ENCODE results near the gene GNB2. TPM values are rescaled to one million over a fixed set of nuclear protein-coding genes. Genes with fewer than 3 reads are reported as not detected.

GNB2 gene
- total and polyA plus RNA-seq, 10 donors: 104 to 342 (median 242) TPM

DNA sequence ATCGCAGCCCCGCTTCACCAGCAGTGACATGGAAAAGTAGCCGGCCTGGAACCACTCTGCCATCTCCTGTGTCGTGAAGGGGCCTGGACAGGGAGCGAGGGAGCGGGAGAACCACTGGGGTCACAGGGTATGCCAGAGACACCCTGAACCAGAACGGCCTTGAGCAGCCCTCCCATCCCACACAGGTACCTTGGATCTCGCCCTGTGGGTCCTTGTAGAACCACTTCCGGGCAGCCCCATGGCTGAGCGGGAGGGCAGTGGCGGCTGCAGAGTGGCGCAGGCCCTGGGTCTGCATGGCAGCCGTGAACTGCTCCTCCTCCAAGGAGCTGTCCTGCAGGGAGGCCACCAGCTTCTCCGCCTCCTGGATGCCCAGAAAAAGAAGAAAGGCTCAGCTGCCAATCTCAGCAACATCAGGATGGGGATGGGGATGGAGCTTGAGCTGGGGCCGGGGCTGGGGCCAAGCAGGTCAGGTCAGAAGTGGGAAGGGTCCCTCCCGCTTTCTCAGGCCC lies 11.0 kb downstream of the GNB2 start:
- no peak overlapping the region for H3K27ac ChIP-seq
- H3K4me1 ChIP-seq: peaks cover 6 to 40% (median 20%) of the 10 kb centered on the region in 6 donors
- intact Hi-C loops (cut with DNase I; ENCODE audit: low total_unique reads): no loop called here
- no peak overlapping the region for H3K4me3 ChIP-seq
- no peak for DNase-seq
- no peaks in the 10 kb centered on the region for H3K9me3 ChIP-seq
- TF ChIP-seq POLR2A (IDR thresholded peaks at IDR 0.05) (no peak), POLR2AphosphoS5 (IDR thresholded peaks at IDR 0.05) (peak in 1 of 3 donors; percentile 1)
- WGBS, 5 donors: 93 to 96% (median 94%) methylated on average over 9 to 16 of the region's 16 CpGs
- H3K36me3 ChIP-seq: peaks cover 0 to 100% (median 93%) of the 10 kb centered on the region in 6 donors
- no peaks in the 10 kb centered on the region for H3K27me3 ChIP-seq (replicated peaks in 1 of 7)

GRCh38 chr7:100685049-100685605 lies 11.6 kb downstream of the GNB2 start:
- DNase-seq: no peak
- Histone ChIP-seq H3K4me1 (peaks cover 8 to 40% (median 21%) of the 10 kb centered on the region in 6 donors), H3K9me3 (no peaks in the 10 kb centered on the region), H3K36me3 (peaks cover 0 to 99% (median 89%) of the 10 kb centered on the region in 6 donors), H3K4me3 (no peak overlapping the region), H3K27ac (no peak overlapping the region), H3K27me3 (replicated peaks in 1 of 7) (no peaks in the 10 kb centered on the region)
- TF ChIP-seq POLR2AphosphoS5 (IDR thresholded peaks at IDR 0.05): peak in 1 of 3 donors; percentile 3
- no peak for TF ChIP-seq POLR2A (IDR thresholded peaks at IDR 0.05)
- intact Hi-C loops (cut with DNase I; ENCODE audit: low total_unique reads): no loop called here
- 88 to 96% (median 91%) methylated on average over 18 of the region's 18 CpGs for WGBS, 5 donors

GRCh38 chr7:100685631-100686145 lies 12.1 kb downstream of the GNB2 start:
- DNase-seq: no peak
- intact Hi-C loops (cut with DNase I; ENCODE audit: low total_unique reads): no loop called here
- Histone ChIP-seq H3K27me3 (replicated peaks in 1 of 7) (no peaks in the 10 kb centered on the region), H3K36me3 (peaks cover 0 to 95% (median 84%) of the 10 kb centered on the region in 6 donors), H3K4me1 (peaks cover 10 to 40% (median 22%) of the 10 kb centered on the region in 6 donors), H3K4me3 (no peak overlapping the region), H3K27ac (no peak overlapping the region), H3K9me3 (no peaks in the 10 kb centered on the region)
- WGBS, 5 donors: 87 to 95% (median 94%) methylated on average over 16 to 17 of the region's 17 CpGs
- no peak for TF ChIP-seq CTCF (IDR thresholded peaks at IDR 0.05 in 8 of 11, conservative IDR thresholded peaks at IDR 0.05 in 3 of 11)
- peak in 1 of 3 donors; percentile 36 for TF ChIP-seq POLR2AphosphoS5 (IDR thresholded peaks at IDR 0.05)
- TF ChIP-seq POLR2A (IDR thresholded peaks at IDR 0.05): no peak

DNA sequence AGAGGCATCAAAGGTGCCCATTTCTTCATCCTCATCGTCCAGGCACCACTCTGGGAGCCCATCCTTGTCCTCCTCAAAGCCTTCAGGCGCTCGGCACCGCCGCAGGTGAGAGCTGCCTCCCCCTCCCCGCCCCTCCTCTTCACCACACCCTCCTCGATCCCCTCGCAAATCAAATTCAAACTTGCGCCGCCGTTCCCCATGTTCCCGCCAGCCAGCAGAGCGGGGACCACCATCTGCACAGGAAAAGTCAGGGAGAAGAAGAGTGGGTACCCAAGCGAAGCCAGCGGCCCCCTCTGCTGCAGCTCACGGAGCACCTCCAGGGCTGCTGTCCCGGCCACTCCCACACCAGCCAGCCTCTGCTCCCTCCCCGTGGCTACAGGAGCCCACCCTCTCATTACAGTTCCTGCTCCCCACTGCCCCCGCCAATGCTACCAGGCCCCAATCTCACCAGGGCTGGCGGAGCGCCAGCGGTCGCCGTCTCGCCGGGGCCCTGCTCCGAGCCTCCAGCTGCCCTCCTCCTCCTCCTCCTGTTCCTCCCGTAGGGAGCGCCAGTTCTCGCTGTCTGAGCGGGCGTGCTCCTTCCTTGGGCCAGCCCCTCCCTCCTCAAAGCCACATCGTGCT lies 12.8 kb downstream of the GNB2 start:
- intact Hi-C loops (cut with DNase I; ENCODE audit: low total_unique reads): no loop called here
- no peak for DNase-seq

More for the DNA sequence above, 12.8 kb downstream of the GNB2 start:
- H3K27ac ChIP-seq: no peak overlapping the region
- TF ChIP-seq POLR2A (IDR thresholded peaks at IDR 0.05): no peak
- TF ChIP-seq CTCF (IDR thresholded peaks at IDR 0.05 in 8 of 11, conservative IDR thresholded peaks at IDR 0.05 in 3 of 11): no peak
- peak in 2 of 3 donors; percentile 17 to 39 for TF ChIP-seq POLR2AphosphoS5 (IDR thresholded peaks at IDR 0.05)
- 85 to 90% (median 89%) methylated on average over 32 to 33 of the region's 33 CpGs for WGBS, 5 donors
- H3K36me3 ChIP-seq: peaks cover 0 to 89% (median 78%) of the 10 kb centered on the region in 6 donors
- no peaks in the 10 kb centered on the region for H3K27me3 ChIP-seq (replicated peaks in 1 of 7)
- no peaks in the 10 kb centered on the region for H3K9me3 ChIP-seq
- no peak overlapping the region for H3K4me3 ChIP-seq
- peaks cover 17 to 40% (median 26%) of the 10 kb centered on the region in 6 donors for H3K4me1 ChIP-seq

All from spleen (tissue), 11 donors.